ENCODE data around the gene BCL11B.

DNA sequence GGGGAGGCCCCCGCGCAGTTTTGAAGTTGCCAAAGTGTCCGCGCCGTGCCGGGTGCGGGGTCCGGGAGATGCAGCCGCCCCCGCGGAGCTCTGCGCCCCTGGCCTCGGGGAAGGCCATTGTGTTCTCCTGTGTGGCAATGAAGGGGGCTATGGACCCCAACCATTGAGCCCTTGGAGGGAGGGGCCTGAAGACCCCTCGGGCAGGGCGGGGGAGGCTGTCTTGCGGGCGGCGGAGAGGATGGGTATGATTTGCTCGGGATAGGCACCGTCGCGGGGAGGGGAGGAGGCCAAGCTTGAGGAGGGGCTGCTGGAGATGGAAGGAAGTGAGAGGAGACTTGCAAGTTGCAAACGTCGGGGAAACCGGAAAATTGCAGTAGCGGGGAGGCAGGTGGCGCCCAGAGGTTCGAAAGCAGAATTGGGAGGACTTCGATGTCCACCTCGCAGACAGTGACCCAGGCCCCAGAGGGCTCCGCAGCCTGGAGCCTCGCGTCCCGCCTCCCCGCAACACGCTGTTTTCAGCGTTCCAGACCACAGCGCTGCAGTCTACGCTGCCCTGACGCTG, 25.4 kb downstream of the BCL11B start:
- TF ChIP-seq CTCF (IDR thresholded peaks at IDR 0.05; ENCODE audit: insufficient read depth, low read length, poor library complexity, severe bottlenecking) (no peak), EZH2phosphoT487 (conservative IDR thresholded peaks at IDR 0.05; ENCODE audit: low read length) (no peak)

Measured in SU-DHL-6 (cell line).